Measurements from ENCODE around the gene GDF7.

GRCh38 chr2:20632446-20632990 lies 34.4 kb upstream of the GDF7 start:
- TF ChIP-seq, protein P1, sequence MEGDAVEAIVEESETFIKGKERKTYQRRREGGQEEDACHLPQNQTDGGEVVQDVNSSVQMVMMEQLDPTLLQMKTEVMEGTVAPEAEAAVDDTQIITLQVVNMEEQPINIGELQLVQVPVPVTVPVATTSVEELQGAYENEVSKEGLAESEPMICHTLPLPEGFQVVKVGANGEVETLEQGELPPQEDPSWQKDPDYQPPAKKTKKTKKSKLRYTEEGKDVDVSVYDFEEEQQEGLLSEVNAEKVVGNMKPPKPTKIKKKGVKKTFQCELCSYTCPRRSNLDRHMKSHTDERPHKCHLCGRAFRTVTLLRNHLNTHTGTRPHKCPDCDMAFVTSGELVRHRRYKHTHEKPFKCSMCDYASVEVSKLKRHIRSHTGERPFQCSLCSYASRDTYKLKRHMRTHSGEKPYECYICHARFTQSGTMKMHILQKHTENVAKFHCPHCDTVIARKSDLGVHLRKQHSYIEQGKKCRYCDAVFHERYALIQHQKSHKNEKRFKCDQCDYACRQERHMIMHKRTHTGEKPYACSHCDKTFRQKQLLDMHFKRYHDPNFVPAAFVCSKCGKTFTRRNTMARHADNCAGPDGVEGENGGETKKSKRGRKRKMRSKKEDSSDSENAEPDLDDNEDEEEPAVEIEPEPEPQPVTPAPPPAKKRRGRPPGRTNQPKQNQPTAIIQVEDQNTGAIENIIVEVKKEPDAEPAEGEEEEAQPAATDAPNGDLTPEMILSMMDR (IDR thresholded peaks at IDR 0.05; ENCODE audit: low read depth, low read length, missing input control) = no peak
- TF ChIP-seq YY1 (IDR thresholded peaks at IDR 0.05) = no peak
- TF ChIP-seq TAF1 (conservative IDR thresholded peaks at IDR 0.05) = no peak
- TF ChIP-seq JUND (IDR thresholded peaks at IDR 0.05) = no peak
- no peak for TF ChIP-seq RAD21 (IDR thresholded peaks at IDR 0.05)
- TF ChIP-seq, protein P2, sequence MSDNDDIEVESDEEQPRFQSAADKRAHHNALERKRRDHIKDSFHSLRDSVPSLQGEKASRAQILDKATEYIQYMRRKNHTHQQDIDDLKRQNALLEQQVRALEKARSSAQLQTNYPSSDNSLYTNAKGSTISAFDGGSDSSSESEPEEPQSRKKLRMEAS (IDR thresholded peaks at IDR 0.05) = no peak
